Sciatic nerve (tissue), 2 donors: ENCODE data around the gene EAF2. TPM values are rescaled to one million over a fixed set of nuclear protein-coding genes. Genes with fewer than 3 reads are reported as not detected.

Source experiments
- ATAC-seq: fragments of 200-7000 bp; cut with Tn5 transposase; one replicate; pipeline ENCODE4 v1.9.1; 2020; ENCODE audit warnings: mild to moderate bottlenecking, moderate library complexity
- DNase-seq: peaks from one replicate; pipeline ENCODE4 v3.0.0-alpha.2; 2020; ENCODE audit warnings: low spot score
- intact Hi-C: fragments of 100-400 bp; cut with DNase I; formaldehyde crosslinking; loops from one replicate; pipeline ENCODE4 v1.14.2; 2022
- total RNA-seq: library from RNA; stranded (reverse); fragmentation: NEBNext Ultra II Directional; extraction: Animal tissue kit (Norgen Biotek cat#: 25700); gene quantifications from one replicate; pipeline ENCODE4 v1.2.1, GENCODE V29; 2021
- donor health status: DM: no; HTN: no; CAD: no.
- donor health status: DM: no; HTN: no; CAD: no.

The EAF2 gene
- total RNA-seq, 1 donor from 2014 or later: 7.1 TPM

- ATAC-seq: no peak
- intact Hi-C loops: no loop called here
- DNase-seq: no peak
Observed at GRCh38 chr3:121918779-121919483, 83.9 kb downstream of the EAF2 start.

- intact Hi-C loops: no loop called here
- ATAC-seq (no peak), DNase-seq (no peak)
Observed at GRCh38 chr3:121924734-121925133, 89.7 kb downstream of the EAF2 start.

DNA sequence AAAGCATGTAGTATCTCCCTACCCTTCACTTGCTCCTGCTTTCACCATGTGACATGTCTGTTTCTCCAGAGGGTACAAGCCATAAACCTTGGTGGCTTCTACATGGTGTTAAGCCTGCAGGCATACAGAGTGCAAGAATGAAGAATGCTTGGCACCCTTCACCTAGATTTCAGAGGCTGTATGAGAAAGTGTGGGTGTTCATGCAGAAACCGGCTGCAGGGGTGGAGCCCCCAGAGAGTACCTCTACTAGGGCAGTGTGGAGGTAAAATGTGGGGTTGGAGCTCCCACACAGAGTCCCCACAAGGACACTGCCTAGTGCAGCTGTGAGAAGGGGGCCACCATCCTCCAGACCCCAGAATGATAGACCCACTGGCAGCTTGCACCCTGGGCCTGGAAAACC is 91.4 kb downstream of the EAF2 start:
- intact Hi-C loops: no loop called here
- ATAC-seq (no peak), DNase-seq (no peak)

Other genes with a start within 250 kb of the EAF2 start
- gene FBXO40, start 241.8 kb upstream of the EAF2 start, total RNA-seq: not detected
- 45.4 TPM for gene HCLS1, start 174.3 kb upstream of the EAF2 start, total RNA-seq
- gene GOLGB1, start 85.5 kb upstream of the EAF2 start, total RNA-seq: 73.4 TPM
- 22.7 TPM for gene IQCB1, start 149 bp upstream of the EAF2 start, total RNA-seq
- 2.6 TPM for gene SLC15A2, start 59.2 kb downstream of the EAF2 start, total RNA-seq
- gene ILDR1, start 187.0 kb downstream of the EAF2 start, total RNA-seq: not detected
- 15.4 TPM for gene CD86, start 220.2 kb downstream of the EAF2 start, total RNA-seq